ENCODE results near the gene MOV10L1. TPM values are rescaled to one million over a fixed set of nuclear protein-coding genes. Genes with fewer than 3 reads are reported as not detected.

The MOV10L1 gene
- polyA plus RNA-seq, 3 donors, result 0.18 to 0.35 TPM; not detected in 1

DNA sequence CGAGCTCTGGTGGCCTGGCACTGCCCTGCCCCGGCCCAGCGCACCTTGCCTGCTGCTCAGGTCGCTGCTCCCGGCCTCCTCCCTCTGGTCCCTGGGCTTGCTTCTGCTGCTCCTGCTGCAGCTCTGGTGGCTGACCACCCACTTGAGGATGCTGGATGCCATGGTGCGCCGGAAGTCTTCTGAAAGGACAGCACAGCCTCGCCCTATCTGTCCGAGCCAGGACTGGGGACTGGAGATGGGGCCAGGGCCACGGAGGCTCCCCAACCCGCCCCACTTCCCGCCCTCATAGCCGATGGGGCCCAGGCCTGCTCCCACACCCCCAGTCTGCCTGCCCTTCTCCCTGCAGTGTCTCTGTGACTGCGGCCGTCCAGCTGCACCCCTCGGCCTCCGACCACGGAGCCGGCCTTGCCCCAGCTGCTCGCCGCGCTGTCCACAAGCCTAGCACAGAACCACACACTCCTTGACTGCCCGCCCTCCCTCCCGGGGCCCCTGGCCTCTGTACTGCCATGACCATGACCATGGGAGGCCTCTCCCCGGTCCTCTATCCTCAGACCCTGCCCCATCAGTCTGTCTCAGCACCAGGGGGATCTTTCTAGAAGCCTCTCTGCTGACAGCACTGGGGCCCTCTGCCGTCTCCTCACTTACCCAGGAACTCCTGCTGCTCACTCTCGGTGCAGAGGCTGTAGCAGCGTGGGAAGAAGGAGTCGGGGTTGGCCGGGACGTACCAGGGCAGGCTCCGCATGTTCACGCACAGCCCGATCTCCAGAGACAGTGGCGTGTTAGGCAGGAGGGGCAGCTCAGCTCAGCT, 44.4 kb upstream of the MOV10L1 start:
- H3K27ac ChIP-seq (ENCODE audit: low read depth in 1 of 2, low read length in 2 of 2), result no peak overlapping the region
- H3K4me2 ChIP-seq (replicated peaks; ENCODE audit: extremely low read depth, low read length, poor library complexity, severe bottlenecking), result no peak overlapping the region
- H2AFZ ChIP-seq (ENCODE audit: insufficient read depth, low read depth, low read length, poor library complexity, severe bottlenecking), result peak overlapping the region; percentile 21
- WGBS (ENCODE audit: insufficient coverage), result 89% methylated on average over 34 of the region's 35 CpGs
- H3K4me1 ChIP-seq (ENCODE audit: control insufficient read depth in 1 of 2, insufficient read depth in 2 of 2, low read length in 2 of 2), result peaks cover 0 to 6% of the 10 kb centered on the region in 2 donors
- intact Hi-C loops (cut with micrococcal nuclease), result no loop called here
- no peak overlapping the region for H3K4me3 ChIP-seq (replicated peaks in 1 of 3; ENCODE audit: low read depth in 2 of 3, low read length in 3 of 3)
- Mint-ChIP-seq H3K4me3 (no peak overlapping the region), H3K9me3 (peaks cover 0 to 6% (median 1%) of the 10 kb centered on the region in 7 donors), H3K4me1 (peaks cover 7% of the 10 kb centered on the region), H3K27me3 (ENCODE audit: low read depth in 3 of 3) (peaks cover 23 to 26% (median 25%) of the 10 kb centered on the region in 3 donors), H3K27ac (no peak overlapping the region), H3K36me3 (no peaks in the 10 kb centered on the region)
- no peaks in the 10 kb centered on the region for H4K20me1 ChIP-seq (ENCODE audit: insufficient read depth, low read length)
- no peaks in the 10 kb centered on the region for H3K36me3 ChIP-seq (replicated peaks in 1 of 2; ENCODE audit: control insufficient read depth in 1 of 2, insufficient read depth in 2 of 2, low read length in 2 of 2)
- H3K9ac ChIP-seq (ENCODE audit: insufficient read depth, low read length, poor library complexity, severe bottlenecking), result no peak overlapping the region
- H3K27me3 ChIP-seq (ENCODE audit: control insufficient read depth in 2 of 2, insufficient read depth in 2 of 2, low read length in 2 of 2), result peaks cover 0 to 5% of the 10 kb centered on the region in 2 donors
- H3K79me2 ChIP-seq (ENCODE audit: insufficient read depth, low read length), result no peaks in the 10 kb centered on the region
- DNase-seq, result no peak
- TF ChIP-seq, protein P1, sequence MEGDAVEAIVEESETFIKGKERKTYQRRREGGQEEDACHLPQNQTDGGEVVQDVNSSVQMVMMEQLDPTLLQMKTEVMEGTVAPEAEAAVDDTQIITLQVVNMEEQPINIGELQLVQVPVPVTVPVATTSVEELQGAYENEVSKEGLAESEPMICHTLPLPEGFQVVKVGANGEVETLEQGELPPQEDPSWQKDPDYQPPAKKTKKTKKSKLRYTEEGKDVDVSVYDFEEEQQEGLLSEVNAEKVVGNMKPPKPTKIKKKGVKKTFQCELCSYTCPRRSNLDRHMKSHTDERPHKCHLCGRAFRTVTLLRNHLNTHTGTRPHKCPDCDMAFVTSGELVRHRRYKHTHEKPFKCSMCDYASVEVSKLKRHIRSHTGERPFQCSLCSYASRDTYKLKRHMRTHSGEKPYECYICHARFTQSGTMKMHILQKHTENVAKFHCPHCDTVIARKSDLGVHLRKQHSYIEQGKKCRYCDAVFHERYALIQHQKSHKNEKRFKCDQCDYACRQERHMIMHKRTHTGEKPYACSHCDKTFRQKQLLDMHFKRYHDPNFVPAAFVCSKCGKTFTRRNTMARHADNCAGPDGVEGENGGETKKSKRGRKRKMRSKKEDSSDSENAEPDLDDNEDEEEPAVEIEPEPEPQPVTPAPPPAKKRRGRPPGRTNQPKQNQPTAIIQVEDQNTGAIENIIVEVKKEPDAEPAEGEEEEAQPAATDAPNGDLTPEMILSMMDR (IDR thresholded peaks at IDR 0.05), result no peak
- H3K9me3 ChIP-seq (replicated peaks in 1 of 2; ENCODE audit: control insufficient read depth in 1 of 2, insufficient read depth in 1 of 2, low read length in 2 of 2), result no peaks in the 10 kb centered on the region

DNA sequence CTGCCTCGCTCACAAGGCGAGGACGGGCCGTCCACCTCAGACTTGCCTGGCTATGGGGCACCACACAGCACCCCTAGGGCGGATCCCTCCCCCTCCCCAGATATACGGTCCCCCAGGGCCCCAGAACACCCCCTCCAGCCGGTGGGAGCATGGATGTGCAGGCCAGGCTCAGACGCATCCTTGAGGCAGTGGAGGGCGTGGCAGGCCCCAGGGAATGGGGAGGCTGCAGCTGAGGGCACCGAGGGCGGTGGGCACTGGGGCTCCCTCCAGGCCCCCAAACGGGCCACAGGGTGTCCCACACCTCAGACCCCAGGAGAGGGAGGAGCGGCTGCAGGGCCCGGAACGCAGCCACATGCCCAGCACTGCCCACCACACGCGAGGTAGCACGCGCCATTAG, 43.8 kb upstream of the MOV10L1 start:
- Mint-ChIP-seq H3K36me3 (no peaks in the 10 kb centered on the region), H3K27me3 (ENCODE audit: low read depth in 3 of 3) (peaks cover 23 to 25% (median 24%) of the 10 kb centered on the region in 3 donors), H3K27ac (no peak overlapping the region), H3K4me1 (peaks cover 7% of the 10 kb centered on the region), H3K9me3 (peaks cover 0 to 6% (median 1%) of the 10 kb centered on the region in 7 donors), H3K4me3 (no peak overlapping the region)
- Histone ChIP-seq H3K4me1 (ENCODE audit: control insufficient read depth in 1 of 2, insufficient read depth in 2 of 2, low read length in 2 of 2) (peaks cover 0 to 6% of the 10 kb centered on the region in 2 donors), H3K9me3 (replicated peaks in 1 of 2; ENCODE audit: control insufficient read depth in 1 of 2, insufficient read depth in 1 of 2, low read length in 2 of 2) (no peaks in the 10 kb centered on the region), H3K27ac (ENCODE audit: low read depth in 1 of 2, low read length in 2 of 2) (no peak overlapping the region), H3K9ac (ENCODE audit: insufficient read depth, low read length, poor library complexity, severe bottlenecking) (no peak overlapping the region), H3K79me2 (ENCODE audit: insufficient read depth, low read length) (no peaks in the 10 kb centered on the region), H3K4me2 (replicated peaks; ENCODE audit: extremely low read depth, low read length, poor library complexity, severe bottlenecking) (no peak overlapping the region), H2AFZ (ENCODE audit: insufficient read depth, low read depth, low read length, poor library complexity, severe bottlenecking) (no peak overlapping the region), H3K36me3 (replicated peaks in 1 of 2; ENCODE audit: control insufficient read depth in 1 of 2, insufficient read depth in 2 of 2, low read length in 2 of 2) (no peaks in the 10 kb centered on the region), H3K4me3 (replicated peaks in 1 of 3; ENCODE audit: low read depth in 2 of 3, low read length in 3 of 3) (no peak overlapping the region), H4K20me1 (ENCODE audit: insufficient read depth, low read length) (no peaks in the 10 kb centered on the region), H3K27me3 (ENCODE audit: control insufficient read depth in 2 of 2, insufficient read depth in 2 of 2, low read length in 2 of 2) (peaks cover 0 to 5% of the 10 kb centered on the region in 2 donors)
- WGBS (ENCODE audit: insufficient coverage), result 91% methylated on average over 16 of the region's 19 CpGs
- TF ChIP-seq, protein P1 (IDR thresholded peaks at IDR 0.05), result no peak
- DNase-seq, result no peak
- intact Hi-C loops (cut with micrococcal nuclease), result no loop called here

Data from CD14-positive monocyte (primary cell).